Mammary epithelial cell (primary cell): ENCODE measurements around the gene ZNF76.

Experiments
- CTCF ChIP-seq, 2 donors: IDR thresholded peaks in 1 of 2; conservative IDR thresholded peaks in 1 of 2; 2 replicates each; pipeline ENCODE4 v1.5.1; 2011 to 2012; ENCODE audit warnings: inconsistent platforms in 2 of 2, low read length in 2 of 2, mild to moderate bottlenecking in 2 of 2, control low read depth in 1 of 2, low read depth in 1 of 2; ENCODE audit not compliant: insufficient read depth in 1 of 2; ENCODE audit errors: extremely low read depth in 1 of 2
- EZH2 ChIP-seq: IDR thresholded peaks from 2 replicates; pipeline ENCODE4 v1.6.1; 2012; ENCODE audit warnings: low read length, inconsistent platforms, borderline replicate concordance

DNA sequence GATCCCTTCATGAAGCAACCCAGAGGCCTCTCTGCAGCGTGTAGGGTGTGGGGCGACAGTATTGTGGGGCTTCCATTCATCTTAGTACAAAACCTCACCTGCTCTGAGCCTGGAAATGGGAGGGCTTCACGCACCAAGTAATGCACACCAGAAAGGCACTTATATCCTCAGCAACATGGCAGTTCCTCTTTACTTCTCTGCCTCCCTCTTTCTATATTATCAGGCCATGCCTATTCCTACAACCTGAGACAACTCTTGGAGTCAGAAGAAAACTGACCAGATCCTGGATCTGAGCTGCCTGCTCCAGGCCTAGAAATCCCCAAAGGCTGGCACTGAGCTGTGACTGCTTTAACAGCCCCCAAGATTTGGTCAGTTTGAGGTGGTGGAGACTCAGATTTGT is 7.6 kb upstream of the ZNF76 start:
- TF ChIP-seq CTCF (conservative IDR thresholded peaks at IDR 0.05 in 1 of 2, IDR thresholded peaks at IDR 0.05 in 1 of 2; ENCODE audit: extremely low read depth in 1 of 2, insufficient read depth in 1 of 2, low read depth in 1 of 2, low read length in 2 of 2) (no peak), EZH2 (no peak)
